Measurements from ENCODE around the gene GALNT17.

Gene GALNT17

DNA sequence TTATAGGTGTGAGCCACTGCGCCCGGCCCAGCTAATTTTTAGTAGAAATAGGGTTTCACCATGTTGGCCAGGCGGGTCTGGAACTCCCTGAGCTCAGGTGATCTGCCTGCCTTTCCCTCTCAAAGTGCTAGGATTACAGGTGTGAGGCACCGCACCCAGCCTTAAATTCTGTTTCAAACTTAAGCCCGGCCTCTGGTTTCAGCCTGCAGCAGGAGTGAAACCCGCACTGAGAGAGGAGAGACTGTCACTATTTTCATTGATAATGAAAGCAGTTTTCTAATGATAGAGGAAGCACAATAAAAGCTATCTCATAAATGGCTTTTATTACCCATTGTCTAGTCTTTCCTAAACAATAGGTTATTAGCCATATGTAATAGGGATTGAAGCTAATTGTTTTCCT, 415.5 kb downstream of the GALNT17 start:
- TF ChIP-seq SPI1 (IDR thresholded peaks at IDR 0.05; ENCODE audit: low read depth, low read length) (no peak), POLR2A (IDR thresholded peaks at IDR 0.05; ENCODE audit: low read depth, low read length) (no peak), TAF1 (IDR thresholded peaks at IDR 0.05; ENCODE audit: low read depth, low read length) (no peak), PAX5 (IDR thresholded peaks at IDR 0.05; ENCODE audit: insufficient read depth, low read length, severe bottlenecking) (no peak), POU2F2 (IDR thresholded peaks at IDR 0.05; ENCODE audit: low read depth, low read length) (no peak), POLR2AphosphoS5 (IDR thresholded peaks at IDR 0.05; ENCODE audit: low read depth, low read length) (no peak)
- no peak for FAIRE-seq
- no peak for DNase-seq (ENCODE audit: insufficient read length, low spot score)

- FAIRE-seq (no peak), DNase-seq (ENCODE audit: insufficient read length, low spot score) (no peak)
- TF ChIP-seq TAF1 (IDR thresholded peaks at IDR 0.05; ENCODE audit: low read depth, low read length): no peak
- no peak for TF ChIP-seq POLR2A (IDR thresholded peaks at IDR 0.05; ENCODE audit: low read depth, low read length)
- no peak for TF ChIP-seq PAX5 (IDR thresholded peaks at IDR 0.05; ENCODE audit: insufficient read depth, low read length, severe bottlenecking)
- no peak for TF ChIP-seq POU2F2 (IDR thresholded peaks at IDR 0.05; ENCODE audit: low read depth, low read length)
- TF ChIP-seq SPI1 (IDR thresholded peaks at IDR 0.05; ENCODE audit: low read depth, low read length): no peak
- no peak for TF ChIP-seq POLR2AphosphoS5 (IDR thresholded peaks at IDR 0.05; ENCODE audit: low read depth, low read length)
Measured at GRCh38 chr7:71548746-71549145, 416.8 kb downstream of the GALNT17 start.

GRCh38 chr7:71553306-71553705, 421.4 kb downstream of the GALNT17 start:
- DNase-seq (ENCODE audit: insufficient read length, low spot score) (no peak), FAIRE-seq (no peak)
- TF ChIP-seq POU2F2 (IDR thresholded peaks at IDR 0.05; ENCODE audit: low read depth, low read length): no peak
- TF ChIP-seq POLR2AphosphoS5 (IDR thresholded peaks at IDR 0.05; ENCODE audit: low read depth, low read length): no peak
- TF ChIP-seq SPI1 (IDR thresholded peaks at IDR 0.05; ENCODE audit: low read depth, low read length): no peak
- TF ChIP-seq PAX5 (IDR thresholded peaks at IDR 0.05; ENCODE audit: insufficient read depth, low read length, severe bottlenecking): no peak
- no peak for TF ChIP-seq POLR2A (IDR thresholded peaks at IDR 0.05; ENCODE audit: low read depth, low read length)
- no peak for TF ChIP-seq TAF1 (IDR thresholded peaks at IDR 0.05; ENCODE audit: low read depth, low read length)

GRCh38 chr7:71555758-71556157, 423.8 kb downstream of the GALNT17 start:
- no peak for DNase-seq (ENCODE audit: insufficient read length, low spot score)
- FAIRE-seq: no peak
- TF ChIP-seq SPI1 (IDR thresholded peaks at IDR 0.05; ENCODE audit: low read depth, low read length): no peak
- TF ChIP-seq POLR2A (IDR thresholded peaks at IDR 0.05; ENCODE audit: low read depth, low read length): no peak
- TF ChIP-seq TAF1 (IDR thresholded peaks at IDR 0.05; ENCODE audit: low read depth, low read length): no peak

DNA sequence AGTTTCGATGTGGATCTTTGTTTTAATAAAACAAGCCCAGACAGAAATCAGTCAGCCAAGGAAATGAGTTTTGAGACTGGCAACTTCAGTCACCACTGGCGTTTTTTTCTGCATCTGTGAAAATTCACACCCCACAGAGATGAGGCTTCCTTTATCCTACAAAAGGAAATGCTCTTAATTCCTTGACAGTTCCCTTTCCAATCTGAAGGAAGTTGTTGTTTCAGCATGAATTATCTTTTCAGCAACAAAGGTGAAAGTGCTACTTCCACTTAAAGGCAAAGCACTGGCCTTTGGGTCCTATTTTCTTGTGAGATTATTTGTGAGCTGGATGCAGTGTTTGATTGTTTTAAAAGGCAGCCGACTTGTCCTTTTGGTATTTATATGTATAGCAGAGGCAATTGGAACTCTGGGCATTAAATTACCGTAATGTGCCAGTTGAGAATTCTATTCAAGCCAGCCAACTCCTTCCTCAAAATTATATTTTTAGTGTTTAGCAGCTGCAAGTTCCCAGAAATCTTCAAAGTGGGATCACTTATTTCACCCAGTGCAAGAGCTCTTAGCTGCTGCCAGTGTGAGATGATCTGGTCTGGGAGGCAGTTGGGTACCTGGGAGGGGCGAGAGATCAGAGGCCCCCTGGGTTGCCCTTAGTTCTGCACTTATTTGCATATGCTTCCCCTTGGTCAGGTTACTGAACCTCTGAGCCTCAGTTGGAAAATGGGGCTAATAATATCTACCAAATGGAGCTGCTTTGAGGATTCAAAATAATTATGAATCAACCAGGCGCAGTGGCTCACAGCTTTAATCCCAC, 427.1 kb downstream of the GALNT17 start:
- no peak for TF ChIP-seq TAF1 (IDR thresholded peaks at IDR 0.05; ENCODE audit: low read depth, low read length)
- no peak for TF ChIP-seq POLR2AphosphoS5 (IDR thresholded peaks at IDR 0.05; ENCODE audit: low read depth, low read length)
- no peak for TF ChIP-seq POU2F2 (IDR thresholded peaks at IDR 0.05; ENCODE audit: low read depth, low read length)
- TF ChIP-seq SPI1 (IDR thresholded peaks at IDR 0.05; ENCODE audit: low read depth, low read length): no peak
- no peak for TF ChIP-seq POLR2A (IDR thresholded peaks at IDR 0.05; ENCODE audit: low read depth, low read length)
- TF ChIP-seq PAX5 (IDR thresholded peaks at IDR 0.05; ENCODE audit: insufficient read depth, low read length, severe bottlenecking): no peak
- DNase-seq (ENCODE audit: insufficient read length, low spot score) (no peak), FAIRE-seq (no peak)

- TF ChIP-seq POLR2A (IDR thresholded peaks at IDR 0.05; ENCODE audit: low read depth, low read length) (no peak), POLR2AphosphoS5 (IDR thresholded peaks at IDR 0.05; ENCODE audit: low read depth, low read length) (no peak), TAF1 (IDR thresholded peaks at IDR 0.05; ENCODE audit: low read depth, low read length) (no peak), PAX5 (IDR thresholded peaks at IDR 0.05; ENCODE audit: insufficient read depth, low read length, severe bottlenecking) (no peak), SPI1 (IDR thresholded peaks at IDR 0.05; ENCODE audit: low read depth, low read length) (no peak), POU2F2 (IDR thresholded peaks at IDR 0.05; ENCODE audit: low read depth, low read length) (no peak)
- DNase-seq (ENCODE audit: insufficient read length, low spot score) (no peak), FAIRE-seq (no peak)
Measured at GRCh38 chr7:71560354-71560995, 428.5 kb downstream of the GALNT17 start.

GRCh38 chr7:71563276-71563675, 431.3 kb downstream of the GALNT17 start:
- no peak for FAIRE-seq
- no peak for TF ChIP-seq POLR2AphosphoS5 (IDR thresholded peaks at IDR 0.05; ENCODE audit: low read depth, low read length)
- TF ChIP-seq PAX5 (IDR thresholded peaks at IDR 0.05; ENCODE audit: insufficient read depth, low read length, severe bottlenecking): no peak
- no peak for TF ChIP-seq POU2F2 (IDR thresholded peaks at IDR 0.05; ENCODE audit: low read depth, low read length)
- TF ChIP-seq SPI1 (IDR thresholded peaks at IDR 0.05; ENCODE audit: low read depth, low read length): no peak
- no peak for TF ChIP-seq POLR2A (IDR thresholded peaks at IDR 0.05; ENCODE audit: low read depth, low read length)
- TF ChIP-seq TAF1 (IDR thresholded peaks at IDR 0.05; ENCODE audit: low read depth, low read length): no peak

GRCh38 chr7:71566376-71566775, 434.4 kb downstream of the GALNT17 start:
- DNase-seq (ENCODE audit: insufficient read length, low spot score): no peak
- TF ChIP-seq SPI1 (IDR thresholded peaks at IDR 0.05; ENCODE audit: low read depth, low read length): no peak
- no peak for TF ChIP-seq PAX5 (IDR thresholded peaks at IDR 0.05; ENCODE audit: insufficient read depth, low read length, severe bottlenecking)
- no peak for TF ChIP-seq TAF1 (IDR thresholded peaks at IDR 0.05; ENCODE audit: low read depth, low read length)
- TF ChIP-seq POLR2AphosphoS5 (IDR thresholded peaks at IDR 0.05; ENCODE audit: low read depth, low read length): no peak
- TF ChIP-seq POLR2A (IDR thresholded peaks at IDR 0.05; ENCODE audit: low read depth, low read length): no peak
- no peak for TF ChIP-seq POU2F2 (IDR thresholded peaks at IDR 0.05; ENCODE audit: low read depth, low read length)
- no peak for FAIRE-seq

More at GRCh38 chr7:71563276-71563675, 431.3 kb downstream of the GALNT17 start:
- no peak for DNase-seq (ENCODE audit: insufficient read length, low spot score)

DNA sequence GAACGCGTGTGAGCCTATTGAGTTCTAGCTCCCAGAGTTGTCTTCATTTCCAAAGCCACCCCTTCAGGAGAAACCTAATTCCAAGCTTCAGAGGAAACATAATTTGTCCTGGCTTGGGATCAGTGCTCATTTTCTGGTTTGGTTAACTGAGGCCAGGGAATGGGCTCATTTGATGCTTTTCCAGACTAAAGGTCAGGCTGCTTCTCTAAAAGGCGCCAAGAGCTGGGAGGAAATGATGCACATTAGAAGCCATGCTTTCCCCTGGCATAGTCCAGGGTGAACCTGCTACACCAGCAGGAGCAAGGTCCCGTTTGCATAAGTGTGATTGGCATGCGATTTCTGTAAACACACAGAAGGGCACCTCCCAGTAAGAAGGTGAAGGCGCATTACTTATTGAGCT, 435.0 kb downstream of the GALNT17 start:
- FAIRE-seq (no peak), DNase-seq (ENCODE audit: insufficient read length, low spot score) (no peak)
- no peak for TF ChIP-seq PAX5 (IDR thresholded peaks at IDR 0.05; ENCODE audit: insufficient read depth, low read length, severe bottlenecking)
- no peak for TF ChIP-seq TAF1 (IDR thresholded peaks at IDR 0.05; ENCODE audit: low read depth, low read length)
- TF ChIP-seq POLR2AphosphoS5 (IDR thresholded peaks at IDR 0.05; ENCODE audit: low read depth, low read length): no peak
- no peak for TF ChIP-seq POLR2A (IDR thresholded peaks at IDR 0.05; ENCODE audit: low read depth, low read length)
- no peak for TF ChIP-seq SPI1 (IDR thresholded peaks at IDR 0.05; ENCODE audit: low read depth, low read length)
- no peak for TF ChIP-seq POU2F2 (IDR thresholded peaks at IDR 0.05; ENCODE audit: low read depth, low read length)
